Calu3 (cell line): ENCODE measurements around the gene CATSPER3. TPM values are rescaled to one million over a fixed set of nuclear protein-coding genes. Genes with fewer than 3 reads are reported as not detected.

Experiments
- Bru-seq: library from RNA; stranded (reverse); fragments of 400-500 nt; gene quantifications from one replicate; lab custom pipeline; 2021; lab: Mats Ljungman, UMichigan
- BruChase-seq, 2 experiments: library from RNA; stranded (reverse); fragments of 400-500 nt; gene quantifications; one replicate each; lab custom pipeline; 2021; lab: Mats Ljungman, UMichigan
- BruUV-seq: library from RNA; stranded (reverse); fragments of 400-500 nt; replicated peaks from 2 replicates; lab custom pipeline; 2021; lab: Mats Ljungman, UMichigan
- CTCF ChIA-PET: fragments of 300-600 bp; sonication (Branson Sonifier 250); formaldehyde crosslinking; loops from one replicate; lab custom pipeline; 2022; ENCODE audit warnings: antibody characterized with exemption; lab: Charles Lee
- DNase-seq: peaks from one replicate; pipeline ENCODE4 v3.0.0; 2022
- H3K27ac Mint-ChIP-seq: one replicate; pipeline ENCODE4 v1.8.0; 2022; ENCODE audit warnings: mixed read lengths; ENCODE audit not compliant: unreplicated experiment
- H3K27me3 Mint-ChIP-seq: one replicate; pipeline ENCODE4 v1.8.0; 2022; ENCODE audit warnings: mixed read lengths; ENCODE audit not compliant: unreplicated experiment
- H3K36me3 Mint-ChIP-seq: one replicate; pipeline ENCODE4 v1.8.0; 2022; ENCODE audit warnings: mild to moderate bottlenecking, moderate library complexity, mixed read lengths; ENCODE audit not compliant: insufficient read depth, unreplicated experiment
- H3K4me1 Mint-ChIP-seq: one replicate; pipeline ENCODE4 v1.8.0; 2022; ENCODE audit warnings: mild to moderate bottlenecking, low read depth, mixed read lengths; ENCODE audit not compliant: unreplicated experiment
- H3K4me3 Mint-ChIP-seq: one replicate; pipeline ENCODE4 v1.8.0; 2022; ENCODE audit warnings: mild to moderate bottlenecking, low read depth, moderate library complexity, mixed read lengths; ENCODE audit not compliant: unreplicated experiment
- H3K9me3 Mint-ChIP-seq: one replicate; pipeline ENCODE4 v1.8.0; 2022; ENCODE audit warnings: low read depth, mixed read lengths; ENCODE audit not compliant: unreplicated experiment
- intact Hi-C: fragments of 100-400 bp; cut with micrococcal nuclease; formaldehyde crosslinking; loops from one replicate; pipeline ENCODE4 v1.10.0; 2022; ENCODE audit not compliant: unreplicated experiment
- long read RNA-seq: library from polyadenylated mRNA; stranded (forward); transcript quantifications from one replicate; pipeline ENCODE4 v2.0.0, GENCODE V29; 2022
- total RNA-seq: library from RNA; stranded (reverse); gene quantifications from 2 replicates; pipeline ENCODE4 v1.2.3, GENCODE V29; 2022
- TF ChIP-seq, protein P1 (sequence below): fragments of 200-600 bp; IDR thresholded peaks from one replicate; pipeline ENCODE4 v1.8.0; 2022; ENCODE audit warnings: antibody characterized with exemption; ENCODE audit not compliant: unreplicated experiment

CATSPER3 gene
- total RNA-seq, result 1.4 and 1.5 TPM in 2 replicates
- percentile 55 among the genes with signal in this experiment for Bru-seq, nascent RNA
- BruChase-seq, experiment 1, labeled RNA remaining after a 6-hour chase, result percentile 53 among the genes with signal in this experiment
- percentile 57 among the genes with signal in this experiment for BruChase-seq, experiment 2, labeled RNA remaining after a 2-hour chase
- long read RNA-seq, result 0 reads

DNA sequence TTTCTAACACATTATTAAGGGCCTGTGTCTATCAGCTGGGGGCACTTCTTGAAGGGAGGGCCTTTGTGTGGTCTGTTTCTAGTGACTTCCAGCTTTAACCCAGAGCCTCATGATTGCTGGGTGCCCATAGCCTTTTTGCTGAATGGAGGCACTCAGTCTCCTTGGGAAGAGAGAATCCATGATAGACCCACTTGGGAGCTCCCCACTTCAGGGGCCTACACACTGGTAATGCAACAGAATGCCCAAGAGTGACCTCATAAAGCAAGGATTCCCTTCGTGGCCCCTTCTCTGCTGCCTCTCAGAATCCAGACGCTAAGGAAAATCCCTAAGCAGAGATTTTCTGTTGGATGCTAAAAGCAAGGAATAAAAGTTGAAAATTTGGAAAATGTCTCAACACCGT is at the start of gene CATSPER3:
TSS of gene CATSPER3 (plus strand) at position 301 of the 400 bp plus-strand sequence. CDS start at position 386, 85 bp downstream.
- Mint-ChIP-seq H3K27me3 (no peaks in the 10 kb centered on the region), H3K9me3 (no peaks in the 10 kb centered on the region), H3K4me3 (no peak within 1 kb of the TSS), H3K27ac (no peak within 1 kb of the TSS), H3K36me3 (no peaks in the 10 kb centered on the region), H3K4me1 (peaks cover 13% of the 10 kb centered on the region)
- intact Hi-C loops, result no loop called here
- no TSS peak for BruUV-seq
- no peak for DNase-seq
- CTCF ChIA-PET, result no interaction called here
- TF ChIP-seq, protein P1, sequence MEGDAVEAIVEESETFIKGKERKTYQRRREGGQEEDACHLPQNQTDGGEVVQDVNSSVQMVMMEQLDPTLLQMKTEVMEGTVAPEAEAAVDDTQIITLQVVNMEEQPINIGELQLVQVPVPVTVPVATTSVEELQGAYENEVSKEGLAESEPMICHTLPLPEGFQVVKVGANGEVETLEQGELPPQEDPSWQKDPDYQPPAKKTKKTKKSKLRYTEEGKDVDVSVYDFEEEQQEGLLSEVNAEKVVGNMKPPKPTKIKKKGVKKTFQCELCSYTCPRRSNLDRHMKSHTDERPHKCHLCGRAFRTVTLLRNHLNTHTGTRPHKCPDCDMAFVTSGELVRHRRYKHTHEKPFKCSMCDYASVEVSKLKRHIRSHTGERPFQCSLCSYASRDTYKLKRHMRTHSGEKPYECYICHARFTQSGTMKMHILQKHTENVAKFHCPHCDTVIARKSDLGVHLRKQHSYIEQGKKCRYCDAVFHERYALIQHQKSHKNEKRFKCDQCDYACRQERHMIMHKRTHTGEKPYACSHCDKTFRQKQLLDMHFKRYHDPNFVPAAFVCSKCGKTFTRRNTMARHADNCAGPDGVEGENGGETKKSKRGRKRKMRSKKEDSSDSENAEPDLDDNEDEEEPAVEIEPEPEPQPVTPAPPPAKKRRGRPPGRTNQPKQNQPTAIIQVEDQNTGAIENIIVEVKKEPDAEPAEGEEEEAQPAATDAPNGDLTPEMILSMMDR, result no peak

DNA sequence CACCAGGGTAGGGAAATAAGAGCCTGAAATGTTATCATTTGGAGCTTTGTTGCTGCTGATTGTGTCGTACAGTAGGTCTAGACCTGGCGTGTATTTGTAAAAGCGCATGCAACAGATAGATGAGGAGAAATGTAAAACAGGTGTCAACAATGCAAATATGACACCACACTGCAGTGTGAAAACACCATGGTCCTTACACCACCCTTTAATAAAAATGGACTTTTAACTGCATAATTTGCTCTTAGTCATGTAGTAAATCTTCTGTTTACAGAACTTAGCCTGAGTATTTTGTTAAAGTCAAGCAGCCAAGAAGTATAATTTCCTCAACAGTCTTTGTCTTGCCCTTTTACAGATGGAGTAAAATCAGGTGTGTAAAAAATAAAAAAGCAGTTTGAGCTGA is 48.8 kb upstream of the CATSPER3 start:
- Mint-ChIP-seq H3K27ac (no peak overlapping the region), H3K4me1 (peaks cover 14% of the 10 kb centered on the region), H3K36me3 (peaks cover 8% of the 10 kb centered on the region), H3K4me3 (no peak overlapping the region), H3K9me3 (no peaks in the 10 kb centered on the region), H3K27me3 (no peaks in the 10 kb centered on the region)
- TF ChIP-seq, protein P1, result no peak
- CTCF ChIA-PET, result interaction anchor here (0.6 kb wide), 1 partner anchor 833 kb away, joined by 9 read pairs; no protein-coding TSS in a partner anchor
- BruUV-seq, result no TSS peak
- DNase-seq, result no peak
- intact Hi-C loops, result no loop called here

DNA sequence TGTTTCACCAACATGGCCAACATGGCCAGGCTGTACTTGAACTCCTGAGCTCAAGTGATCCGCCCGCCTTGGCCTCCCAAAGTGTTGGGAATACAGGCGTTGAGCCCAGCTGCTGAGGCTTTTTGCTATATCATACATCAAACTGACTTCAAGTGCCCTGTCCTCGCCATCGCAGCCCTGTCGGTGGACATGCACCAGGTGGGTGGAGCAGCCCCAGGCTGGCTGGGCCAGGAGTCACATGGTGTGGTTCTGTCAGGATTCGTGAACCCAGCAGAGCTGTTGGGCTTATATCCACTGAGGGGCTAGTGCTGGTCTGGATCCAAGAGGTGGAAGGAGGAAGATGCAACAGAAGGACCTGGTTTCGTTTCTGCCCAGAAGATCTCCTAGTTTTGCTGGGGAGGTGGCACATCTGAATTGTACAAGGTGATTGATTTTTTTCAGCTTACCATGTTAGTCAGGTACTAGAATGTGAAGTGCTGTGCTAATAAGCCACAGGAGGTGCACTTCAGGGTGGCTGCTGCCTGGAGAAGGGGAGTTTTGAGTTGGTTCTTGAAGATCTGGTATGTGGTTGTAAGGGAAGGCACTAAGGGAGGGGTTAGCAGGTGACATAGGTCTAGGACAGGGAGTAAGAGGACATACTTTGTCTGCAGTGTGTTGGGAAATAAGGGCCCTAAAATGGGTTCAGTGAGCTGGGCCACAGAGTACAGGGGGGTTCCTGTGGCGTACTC is 46.7 kb upstream of the CATSPER3 start:
- CTCF ChIA-PET, result interaction anchor here (0.7 kb wide), 1 partner anchor 58 kb away, joined by 3 read pairs; no protein-coding TSS in a partner anchor

DNA sequence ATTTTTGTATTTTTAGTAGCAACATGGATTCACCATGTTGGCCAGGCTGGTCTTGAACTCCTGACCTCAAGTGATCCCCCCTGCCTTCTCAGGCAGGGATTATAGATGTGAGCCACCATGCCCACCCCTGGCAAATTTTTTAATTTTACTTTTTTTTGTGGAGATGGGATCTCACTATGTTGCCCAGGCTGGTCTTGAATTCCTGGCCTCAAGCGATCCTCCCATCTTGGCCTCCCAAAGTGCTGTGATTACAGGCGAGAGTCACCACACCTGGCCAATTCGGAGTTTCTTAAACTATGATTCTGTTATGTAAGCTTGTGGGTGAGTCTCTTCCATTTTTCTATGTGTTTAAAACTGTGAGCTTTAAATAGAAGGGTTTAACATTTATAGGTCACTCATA is 35.2 kb upstream of the CATSPER3 start:
- H3K9me3 Mint-ChIP-seq, result no peaks in the 10 kb centered on the region
- no peak overlapping the region for H3K4me3 Mint-ChIP-seq
- BruUV-seq, result no TSS peak
- H3K36me3 Mint-ChIP-seq, result no peaks in the 10 kb centered on the region
- TF ChIP-seq, protein P1, result no peak
- H3K27me3 Mint-ChIP-seq, result no peaks in the 10 kb centered on the region
- CTCF ChIA-PET, result no interaction called here
- H3K27ac Mint-ChIP-seq, result no peak overlapping the region
- intact Hi-C loops, result no loop called here
- no peak for DNase-seq
- H3K4me1 Mint-ChIP-seq, result no peaks in the 10 kb centered on the region

More for the DNA sequence above, 46.7 kb upstream of the CATSPER3 start:
- Mint-ChIP-seq H3K27me3 (no peaks in the 10 kb centered on the region), H3K27ac (no peak overlapping the region), H3K36me3 (peaks cover 8% of the 10 kb centered on the region), H3K4me3 (no peak overlapping the region), H3K4me1 (peaks cover 14% of the 10 kb centered on the region), H3K9me3 (no peaks in the 10 kb centered on the region)
- intact Hi-C loops, result no loop called here
- TF ChIP-seq, protein P1, result no peak
- no peak for DNase-seq
- BruUV-seq, result no TSS peak
